HG02571 (cell line): ENCODE data around the gene CXCL8.
A peak's percentile ranks its signal among the peaks of the same experiment; 100 is the strongest.

Experiments
- ATAC-seq: cut with Tn5 transposase; IDR thresholded peaks from one replicate; pipeline ENCODE4 v1.9.1; 2021; ENCODE audit warnings: mild to moderate bottlenecking, moderate library complexity; ENCODE audit not compliant: unreplicated experiment

Gene CXCL8

DNA sequence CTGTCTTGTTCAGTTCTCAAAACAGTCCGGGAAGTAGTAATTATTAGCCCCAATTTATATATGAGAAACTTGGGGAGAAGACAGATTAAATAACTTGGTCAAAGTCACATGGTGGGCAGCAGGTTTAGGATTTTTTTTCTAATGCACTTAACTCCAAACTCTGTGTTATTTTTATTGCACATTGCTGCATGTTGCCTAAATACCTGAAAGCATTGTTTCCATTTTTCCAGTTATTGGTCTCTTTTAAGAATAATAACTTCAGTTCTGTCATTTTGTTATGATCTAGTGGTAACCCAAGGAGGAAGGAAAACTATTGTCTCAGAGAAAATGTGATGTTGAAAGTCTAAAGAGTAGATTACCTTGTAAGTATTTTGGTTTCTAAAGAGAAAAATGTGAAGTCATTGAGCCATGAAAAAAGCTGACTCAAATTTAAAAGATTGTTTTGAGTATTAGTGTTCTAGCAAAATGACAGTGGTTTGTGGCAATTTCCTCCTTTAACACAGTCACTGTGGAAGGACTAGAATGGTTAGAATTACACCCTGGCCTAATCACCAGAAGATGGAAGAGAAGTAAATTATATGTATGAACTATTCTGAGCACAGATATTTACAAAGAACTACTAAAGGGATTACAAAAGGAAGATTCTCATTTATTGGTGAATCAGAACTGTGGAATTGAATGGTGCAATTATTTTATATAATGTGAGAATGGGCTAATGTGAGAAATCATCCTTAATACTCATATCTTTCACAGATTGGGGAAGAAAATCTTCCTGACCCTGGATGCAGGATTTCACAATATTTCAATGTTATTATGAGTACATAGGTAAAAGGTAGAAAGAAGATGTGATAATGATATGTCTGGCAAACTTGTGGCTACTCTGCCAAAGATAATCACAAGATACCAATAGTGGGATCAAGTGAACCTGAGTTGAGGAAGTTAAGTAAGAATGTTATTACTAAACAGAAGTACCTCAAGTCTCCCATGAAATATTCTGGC lies 21.7 kb upstream of the CXCL8 start:
- ATAC-seq: peak; percentile 87

DNA sequence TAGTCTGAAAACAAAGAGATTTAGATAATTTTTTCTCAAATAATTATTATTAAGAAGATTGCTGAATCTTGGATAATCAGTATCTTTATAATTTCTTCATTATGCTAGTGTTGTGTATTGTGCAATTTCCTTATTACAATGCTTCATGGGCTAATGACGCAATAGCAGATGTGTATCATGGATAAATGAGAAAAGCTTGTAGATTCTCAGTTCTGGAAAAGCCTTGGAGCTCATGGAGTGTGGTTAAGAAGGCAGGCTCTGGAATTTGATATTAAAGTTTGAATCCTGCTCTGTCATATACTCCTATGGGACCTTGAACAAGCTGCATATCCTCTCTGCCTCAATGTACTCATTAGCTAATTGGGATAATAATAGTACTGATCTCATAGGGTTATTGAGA lies 18.9 kb upstream of the CXCL8 start:
- no peak for ATAC-seq

DNA sequence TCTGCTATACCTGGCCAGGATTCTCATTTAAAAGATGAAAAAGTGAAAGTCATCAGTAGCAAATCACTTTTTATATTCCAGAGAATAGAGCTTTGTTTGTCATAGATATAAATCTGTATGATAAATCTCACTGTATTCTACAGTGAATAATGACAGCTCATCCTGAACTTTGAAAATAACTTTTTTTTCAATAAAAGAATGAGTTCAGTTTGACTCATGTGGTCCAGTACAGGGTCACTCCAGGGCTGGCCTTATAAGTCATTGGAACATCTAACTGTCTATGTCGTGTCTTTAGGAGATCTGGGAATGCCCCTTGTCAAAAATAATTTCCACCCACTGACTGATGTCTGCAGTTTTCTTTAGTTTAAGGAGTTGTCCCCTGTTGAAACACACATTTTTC lies 18.5 kb upstream of the CXCL8 start:
- no peak for ATAC-seq

DNA sequence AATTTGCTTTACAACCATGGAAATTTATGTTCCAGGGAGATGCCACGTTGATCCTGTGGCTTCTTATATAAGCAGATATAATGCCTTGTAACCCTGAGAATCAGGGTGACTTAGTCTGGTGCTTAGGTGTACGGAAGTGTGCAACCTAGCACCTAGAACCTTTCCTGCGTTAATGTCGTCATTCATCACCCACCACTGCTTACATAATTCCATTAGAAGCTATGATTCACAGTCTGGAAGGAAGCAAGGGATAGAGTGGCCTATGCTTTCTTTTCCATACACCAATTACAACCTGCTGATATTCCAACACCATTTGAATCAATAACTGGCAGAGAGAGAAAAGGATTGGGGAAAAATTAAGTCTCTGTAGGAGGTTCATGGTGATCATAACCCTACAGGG lies 17.3 kb upstream of the CXCL8 start:
- ATAC-seq: no peak

DNA sequence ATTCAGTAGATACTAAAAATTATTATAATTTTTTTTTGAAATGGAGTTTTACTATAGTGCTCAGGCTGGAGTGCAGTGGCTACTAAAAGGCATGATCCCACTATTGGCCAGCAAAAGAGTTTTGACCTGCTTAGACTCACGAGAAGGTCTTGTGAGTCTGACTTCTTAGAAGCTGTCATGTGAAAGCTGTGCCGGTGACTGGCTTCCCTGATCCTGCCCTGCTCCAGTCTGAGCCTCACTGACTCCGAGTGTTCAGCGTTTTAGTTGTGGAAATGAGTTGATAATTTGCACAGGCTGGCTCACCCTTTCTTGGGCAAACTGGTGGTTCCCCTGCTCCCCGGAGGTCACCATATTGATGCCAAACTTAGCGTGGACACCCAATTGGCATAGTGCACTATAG lies 16.4 kb upstream of the CXCL8 start:
- no peak for ATAC-seq

DNA sequence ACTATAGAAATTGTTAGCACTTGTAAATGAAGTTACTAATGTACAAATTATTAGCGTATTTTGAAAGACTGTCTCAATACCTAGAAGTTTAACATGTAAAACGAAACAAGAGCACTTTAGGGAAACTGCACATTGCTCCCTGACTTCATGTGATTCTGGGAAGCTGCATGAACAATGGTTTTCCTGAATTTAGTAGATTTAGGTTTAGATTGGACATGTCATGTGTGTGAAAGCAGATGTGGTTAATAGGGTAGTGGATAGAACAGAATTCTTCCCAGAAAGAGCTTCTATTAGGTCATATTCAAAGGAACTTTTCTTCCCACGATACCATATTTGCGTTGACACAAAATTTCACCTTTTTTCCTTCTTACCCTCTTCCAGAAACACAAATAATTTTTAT lies 14.9 kb upstream of the CXCL8 start:
- ATAC-seq: no peak

DNA sequence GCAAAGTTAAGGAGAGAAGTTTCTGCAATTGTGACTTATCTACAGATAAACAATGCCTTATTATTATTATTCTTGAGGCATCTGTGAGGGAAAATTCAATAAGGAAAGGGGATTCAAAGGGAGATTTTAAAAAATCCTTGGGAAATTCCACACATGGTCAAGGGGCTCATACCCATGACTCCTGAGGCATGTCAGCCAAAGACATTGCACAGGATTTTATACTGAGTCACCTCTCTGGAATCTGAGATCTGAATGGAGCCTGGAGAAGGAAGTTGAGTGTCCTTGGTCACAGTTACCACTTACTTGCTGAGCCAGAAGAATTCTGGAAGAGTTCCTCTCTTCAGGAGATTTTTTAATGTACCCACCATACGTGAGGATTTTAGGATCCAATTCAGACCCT lies 14.4 kb upstream of the CXCL8 start:
- no peak for ATAC-seq

DNA sequence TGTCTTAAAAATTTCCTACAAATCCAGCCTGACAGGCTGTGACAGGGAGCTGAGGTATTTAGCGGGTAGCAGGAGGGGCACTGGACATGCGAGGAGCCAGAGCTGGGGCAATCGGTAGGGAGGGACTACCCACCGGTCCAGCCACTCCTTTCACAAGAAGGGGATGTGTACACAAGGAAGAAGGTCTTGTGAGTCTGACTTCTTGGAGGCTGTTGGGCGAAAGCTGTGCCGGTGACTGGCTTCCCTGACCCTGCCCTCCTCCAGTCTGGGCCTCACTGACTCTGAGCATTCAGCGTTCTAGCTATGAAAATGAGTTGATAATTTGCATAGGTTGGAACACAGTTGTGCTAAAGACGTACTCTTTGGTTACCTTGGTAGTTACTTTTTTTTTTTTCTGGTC lies 12.7 kb upstream of the CXCL8 start:
- peak; percentile 78 for ATAC-seq

DNA sequence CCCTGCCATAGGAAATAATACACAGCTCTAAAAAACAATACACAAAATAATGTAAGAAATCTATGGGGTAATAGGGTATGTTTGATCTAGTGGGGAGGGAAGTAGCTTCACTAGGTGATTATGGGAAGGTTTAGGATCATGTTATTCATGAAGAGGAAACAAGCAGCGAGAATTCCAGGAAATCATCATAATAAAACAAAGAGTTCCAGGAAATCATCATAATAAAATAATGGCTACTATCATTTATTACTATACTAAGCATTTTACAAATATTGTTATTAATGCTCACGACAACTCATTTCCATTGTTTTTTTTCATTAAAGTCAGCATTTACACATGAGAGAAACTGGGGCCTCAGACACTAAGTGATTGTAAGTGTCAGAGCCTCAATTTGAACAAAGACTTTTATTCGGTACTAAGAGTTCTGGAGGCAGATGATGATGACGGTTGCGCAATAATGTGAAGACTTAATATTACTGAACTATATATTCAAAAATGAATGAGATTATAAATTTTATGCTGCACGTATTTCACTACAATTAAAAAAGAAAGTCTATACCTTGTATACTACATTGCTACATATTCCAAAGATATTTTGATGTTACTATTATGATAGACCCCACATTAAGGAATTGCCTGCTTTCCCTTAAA lies 12.2 kb upstream of the CXCL8 start:
- no peak for ATAC-seq

DNA sequence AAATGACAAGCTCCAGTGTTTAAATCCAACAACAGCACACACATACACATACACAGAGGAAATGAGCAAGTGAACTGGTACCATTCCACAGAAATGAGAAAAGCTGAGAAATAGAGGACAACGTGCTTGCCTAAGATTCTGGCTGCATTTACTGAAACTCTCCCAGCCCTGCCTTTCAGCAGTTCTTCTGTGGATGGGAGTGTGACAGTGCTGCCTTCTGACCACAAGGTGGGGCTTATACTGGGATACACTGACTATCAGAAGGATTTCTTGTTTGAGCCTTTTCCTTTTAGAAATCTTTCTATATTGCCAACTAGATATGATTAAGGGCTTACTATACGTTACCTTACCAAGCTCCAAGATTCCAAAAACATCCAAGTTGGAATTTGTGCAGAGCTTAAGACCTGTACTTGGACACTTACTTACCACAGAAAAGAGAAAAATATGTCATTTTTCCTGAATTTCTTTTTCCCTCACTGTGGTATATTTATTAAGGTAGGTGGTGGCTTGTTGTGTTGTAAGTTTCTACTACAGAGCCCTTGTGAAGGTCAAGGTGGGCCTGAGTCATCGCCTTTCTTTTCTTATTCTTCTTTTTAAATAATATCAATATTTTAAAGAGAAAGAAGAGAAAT lies 10.7 kb upstream of the CXCL8 start:
- peak; percentile 55 for ATAC-seq

DNA sequence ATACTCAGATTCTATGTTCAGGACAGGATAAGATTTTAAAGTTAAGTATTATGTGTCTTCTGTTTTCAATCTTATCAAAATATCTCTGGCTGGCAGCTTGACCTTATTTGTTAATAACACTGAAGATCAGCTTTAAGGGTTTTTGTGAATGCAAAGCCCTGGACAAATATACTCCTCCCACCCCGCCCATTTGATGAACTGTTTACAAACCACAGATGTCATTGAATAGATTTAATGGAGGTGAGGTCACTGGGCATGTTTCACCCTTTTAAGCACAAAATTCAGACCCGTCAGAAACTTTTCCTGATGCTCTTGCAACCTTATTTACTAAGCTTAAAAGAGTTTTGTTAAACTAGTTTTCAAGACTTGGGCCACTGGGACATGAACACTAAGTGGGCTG lies 10.1 kb upstream of the CXCL8 start:
- no peak for ATAC-seq

DNA sequence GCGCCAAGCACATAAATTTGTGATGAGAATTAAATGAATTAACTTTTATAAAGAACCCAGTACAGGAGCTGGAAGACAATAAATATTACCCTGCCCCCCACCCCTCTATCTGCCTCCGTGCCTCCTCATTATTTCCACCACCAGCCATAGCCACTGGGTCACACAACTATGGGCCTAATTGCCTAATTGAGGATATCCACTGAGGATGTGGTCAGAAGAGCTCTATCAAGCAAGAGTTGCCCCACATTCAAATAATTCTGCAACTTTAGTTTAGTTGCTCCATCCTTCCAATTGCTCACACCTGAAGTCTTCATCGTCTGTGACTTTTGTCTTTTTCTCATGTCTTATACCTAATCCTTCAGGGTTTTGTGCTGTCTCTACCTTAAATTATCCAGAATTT lies 9.5 kb upstream of the CXCL8 start:
- ATAC-seq: no peak

DNA sequence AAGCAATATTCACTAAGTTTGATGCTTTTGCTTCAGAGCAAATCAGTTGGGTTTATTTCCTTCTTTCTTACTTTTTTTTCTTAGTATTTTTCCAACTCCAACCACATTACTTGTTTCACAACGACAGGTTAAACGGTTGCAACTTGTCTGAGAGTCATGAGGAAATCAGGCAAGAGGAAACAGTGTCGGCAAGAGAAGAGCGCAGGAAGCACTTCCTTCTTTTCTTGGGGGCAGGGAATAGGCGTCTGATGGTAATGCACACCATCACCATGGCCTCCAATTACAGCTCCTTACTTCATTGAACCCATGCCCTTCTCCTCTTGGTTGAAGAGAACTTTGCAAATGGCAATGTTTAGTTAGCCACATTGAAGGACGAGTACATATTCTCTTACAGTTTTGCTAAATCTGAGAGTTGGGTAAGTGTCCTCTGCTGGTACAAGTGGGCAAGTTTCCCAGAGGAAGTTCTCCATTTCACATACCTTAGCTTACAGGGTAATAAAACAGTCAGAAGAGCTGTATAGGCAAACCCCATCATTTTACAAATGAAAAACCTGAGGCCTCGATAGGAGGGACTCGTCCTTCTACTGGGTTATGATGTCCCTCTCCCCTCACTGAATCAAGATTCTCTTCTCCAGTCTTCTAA lies 8.3 kb upstream of the CXCL8 start:
- ATAC-seq: no peak

DNA sequence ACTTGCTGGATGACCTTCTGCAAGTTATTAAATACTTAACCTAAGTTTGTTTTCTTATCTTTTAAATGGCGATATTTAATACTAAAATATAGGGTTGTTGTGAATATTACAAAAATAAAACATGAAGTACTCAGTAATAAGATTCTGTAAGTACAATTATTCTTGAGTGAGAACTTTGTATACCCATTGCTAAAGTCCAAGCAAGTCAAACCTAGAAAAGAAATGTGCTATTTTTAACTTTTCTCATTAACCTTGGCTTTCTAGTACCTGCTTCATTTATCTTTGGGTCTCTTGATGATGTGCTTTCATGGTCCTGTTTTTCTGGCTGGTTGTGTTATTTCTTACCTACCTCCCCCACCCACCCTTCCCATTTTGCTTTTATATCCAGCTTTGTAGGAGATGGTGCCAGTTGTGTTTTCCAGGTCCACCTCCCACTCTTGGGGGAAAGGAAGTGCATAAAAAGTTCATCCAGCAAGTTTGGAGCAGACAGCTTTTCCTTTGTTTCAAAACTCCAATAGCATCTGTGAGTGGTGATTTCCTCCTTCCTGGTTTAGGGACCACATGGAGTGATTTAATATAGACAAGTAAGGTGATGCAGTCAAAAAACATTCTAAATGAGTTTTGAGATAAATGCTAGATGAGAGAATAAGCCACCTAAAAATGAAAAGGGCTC lies 7.5 kb upstream of the CXCL8 start:
- ATAC-seq: no peak

DNA sequence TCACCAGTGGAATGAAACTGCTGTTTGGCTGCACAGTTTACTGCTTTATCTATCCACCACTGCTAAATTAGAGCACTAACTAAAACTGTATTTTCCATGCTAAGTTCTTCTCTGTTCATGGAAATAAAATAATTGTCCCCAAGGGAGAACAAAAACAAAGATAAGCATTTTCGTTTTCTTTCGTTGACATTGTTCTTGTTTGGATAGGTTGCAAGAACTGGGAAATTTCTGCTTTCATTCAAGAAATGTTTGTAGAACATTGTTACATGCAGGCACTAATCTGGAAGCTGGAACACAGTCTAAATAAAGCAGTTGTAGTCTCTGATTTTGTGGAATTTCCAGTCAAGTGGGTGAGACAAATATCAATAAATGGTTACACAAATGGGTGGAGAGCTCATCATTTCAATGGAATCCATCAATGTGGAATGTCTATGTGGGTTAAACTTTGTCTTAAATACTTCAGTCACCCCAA lies 5.8 kb upstream of the CXCL8 start:
- no peak for ATAC-seq

DNA sequence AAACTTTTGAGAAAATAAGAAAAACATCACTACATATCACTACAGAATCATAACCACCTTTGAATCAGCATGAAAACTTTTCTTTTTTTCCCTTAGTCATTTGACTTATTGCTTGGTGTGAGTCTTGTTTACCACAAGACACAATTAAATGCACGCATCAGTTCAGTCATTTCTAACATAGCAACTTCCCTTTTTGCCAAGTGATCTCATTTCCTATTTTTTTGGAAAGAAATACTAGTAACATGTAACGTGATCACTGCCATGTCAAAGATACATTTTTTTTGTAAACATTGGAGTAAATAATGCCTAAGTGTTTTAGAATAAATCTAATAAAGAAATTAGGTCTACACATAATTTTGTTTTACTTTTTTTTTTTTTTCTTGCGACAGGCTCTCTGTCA lies 5.1 kb upstream of the CXCL8 start:
- peak; percentile 74 for ATAC-seq

DNA sequence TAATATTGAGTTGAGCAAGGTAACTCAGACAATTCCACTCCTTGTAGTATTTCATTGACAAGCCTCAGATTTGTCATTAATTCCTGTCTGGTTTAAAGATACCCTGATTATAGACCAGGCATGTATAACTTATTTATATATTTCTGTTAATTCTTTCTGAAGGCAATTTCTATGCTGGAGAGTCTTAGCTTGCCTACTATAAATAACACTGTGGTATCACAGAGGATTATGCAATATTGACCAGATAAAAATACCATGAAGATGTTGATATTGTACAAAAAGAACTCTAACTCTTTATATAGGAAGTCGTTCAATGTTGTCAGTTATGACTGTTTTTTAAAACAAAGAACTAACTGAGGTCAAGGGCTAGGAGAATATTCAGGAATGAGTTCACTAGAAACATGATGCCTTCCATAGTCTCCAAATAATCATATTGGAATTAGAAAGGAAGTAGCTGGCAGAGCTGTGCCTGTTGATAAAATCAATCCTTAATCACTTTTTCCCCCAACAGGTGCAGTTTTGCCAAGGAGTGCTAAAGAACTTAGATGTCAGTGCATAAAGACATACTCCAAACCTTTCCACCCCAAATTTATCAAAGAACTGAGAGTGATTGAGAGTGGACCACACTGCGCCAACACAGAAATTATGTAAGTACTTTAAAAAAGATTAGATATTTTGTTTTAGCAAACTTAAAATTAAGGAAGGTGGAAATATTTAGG lies 821 bp downstream of the CXCL8 start:
- ATAC-seq: no peak

DNA sequence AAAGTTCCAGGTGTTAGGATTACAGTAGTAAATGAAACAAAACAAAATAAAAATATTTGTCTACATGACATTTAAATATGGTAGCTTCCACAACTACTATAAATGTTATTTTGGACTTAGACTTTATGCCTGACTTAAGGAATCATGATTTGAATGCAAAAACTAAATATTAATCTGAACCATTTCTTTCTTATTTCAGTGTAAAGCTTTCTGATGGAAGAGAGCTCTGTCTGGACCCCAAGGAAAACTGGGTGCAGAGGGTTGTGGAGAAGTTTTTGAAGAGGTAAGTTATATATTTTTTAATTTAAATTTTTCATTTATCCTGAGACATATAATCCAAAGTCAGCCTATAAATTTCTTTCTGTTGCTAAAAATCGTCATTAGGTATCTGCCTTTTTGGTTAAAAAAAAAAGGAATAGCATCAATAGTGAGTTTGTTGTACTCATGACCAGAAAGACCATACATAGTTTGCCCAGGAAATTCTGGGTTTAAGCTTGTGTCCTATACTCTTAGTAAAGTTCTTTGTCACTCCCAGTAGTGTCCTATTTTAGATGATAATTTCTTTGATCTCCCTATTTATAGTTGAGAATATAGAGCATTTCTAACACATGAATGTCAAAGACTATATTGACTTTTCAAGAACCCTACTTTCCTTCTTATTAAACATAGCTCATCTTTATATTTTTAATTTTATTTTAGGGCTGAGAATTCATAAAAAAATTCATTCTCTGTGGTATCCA lies 1.6 kb downstream of the CXCL8 start:
- ATAC-seq: no peak

DNA sequence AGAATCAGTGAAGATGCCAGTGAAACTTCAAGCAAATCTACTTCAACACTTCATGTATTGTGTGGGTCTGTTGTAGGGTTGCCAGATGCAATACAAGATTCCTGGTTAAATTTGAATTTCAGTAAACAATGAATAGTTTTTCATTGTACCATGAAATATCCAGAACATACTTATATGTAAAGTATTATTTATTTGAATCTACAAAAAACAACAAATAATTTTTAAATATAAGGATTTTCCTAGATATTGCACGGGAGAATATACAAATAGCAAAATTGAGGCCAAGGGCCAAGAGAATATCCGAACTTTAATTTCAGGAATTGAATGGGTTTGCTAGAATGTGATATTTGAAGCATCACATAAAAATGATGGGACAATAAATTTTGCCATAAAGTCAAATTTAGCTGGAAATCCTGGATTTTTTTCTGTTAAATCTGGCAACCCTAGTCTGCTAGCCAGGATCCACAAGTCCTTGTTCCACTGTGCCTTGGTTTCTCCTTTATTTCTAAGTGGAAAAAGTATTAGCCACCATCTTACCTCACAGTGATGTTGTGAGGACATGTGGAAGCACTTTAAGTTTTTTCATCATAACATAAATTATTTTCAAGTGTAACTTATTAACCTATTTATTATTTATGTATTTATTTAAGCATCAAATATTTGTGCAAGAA lies 2.3 kb downstream of the CXCL8 start:
- no peak for ATAC-seq
